T-helper 9 cell (primary cell): ENCODE measurements around the gene CCDC183.

Experiments
- DNase-seq: peaks from one replicate; pipeline ENCODE4 v3.0.0-alpha.2; 2020

Gene CCDC183

GRCh38 chr9:136850866-136851775, 55.0 kb downstream of the CCDC183 start:
- DNase-seq, result no peak

GRCh38 chr9:136851941-136852663, 56.0 kb downstream of the CCDC183 start, which contains the start of gene MAMDC4:
TSS of gene MAMDC4 (plus strand) at chr9:136852346. CDS start at chr9:136852417, 71 bp downstream.
- no peak for DNase-seq

GRCh38 chr9:136852664-136853595, 56.8 kb downstream of the CCDC183 start:
- no peak for DNase-seq

- DNase-seq, result no peak
These were observed 57.5 kb downstream of the CCDC183 start for GRCh38 chr9:136853596-136854112.

DNA sequence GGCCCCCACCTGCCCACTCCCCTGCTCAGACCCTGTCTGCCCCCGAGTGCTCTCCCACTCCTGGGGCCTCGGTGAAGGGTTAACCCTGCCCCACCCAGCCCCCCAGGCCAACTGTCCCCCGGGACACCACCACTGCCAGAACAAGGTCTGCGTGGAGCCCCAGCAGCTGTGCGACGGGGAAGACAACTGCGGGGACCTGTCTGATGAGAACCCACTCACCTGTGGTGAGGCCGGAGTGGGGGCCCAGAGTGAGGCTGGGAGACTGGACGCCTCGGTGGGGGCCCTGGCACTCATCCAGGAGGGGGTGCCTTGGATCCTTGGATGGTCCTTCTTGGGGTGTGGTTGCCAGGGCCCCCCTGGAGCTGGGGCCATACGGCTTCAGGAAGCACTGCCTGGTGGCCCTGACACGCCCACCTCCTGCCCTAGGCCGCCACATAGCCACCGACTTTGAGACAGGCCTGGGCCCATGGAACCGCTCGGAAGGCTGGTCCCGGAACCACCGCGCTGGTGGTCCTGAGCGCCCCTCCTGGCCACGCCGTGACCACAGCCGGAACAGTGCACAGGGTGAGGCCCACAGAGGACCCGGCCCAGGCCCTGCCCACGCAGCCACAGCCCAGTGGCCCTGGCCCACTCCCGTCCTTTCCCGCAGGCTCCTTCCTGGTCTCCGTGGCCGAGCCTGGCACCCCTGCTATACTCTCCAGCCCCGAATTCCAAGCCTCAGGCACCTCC, 58.1 kb downstream of the CCDC183 start:
- DNase-seq, result no peak

- no peak for DNase-seq
These were observed 58.8 kb downstream of the CCDC183 start for GRCh38 chr9:136854842-136855460.

DNA sequence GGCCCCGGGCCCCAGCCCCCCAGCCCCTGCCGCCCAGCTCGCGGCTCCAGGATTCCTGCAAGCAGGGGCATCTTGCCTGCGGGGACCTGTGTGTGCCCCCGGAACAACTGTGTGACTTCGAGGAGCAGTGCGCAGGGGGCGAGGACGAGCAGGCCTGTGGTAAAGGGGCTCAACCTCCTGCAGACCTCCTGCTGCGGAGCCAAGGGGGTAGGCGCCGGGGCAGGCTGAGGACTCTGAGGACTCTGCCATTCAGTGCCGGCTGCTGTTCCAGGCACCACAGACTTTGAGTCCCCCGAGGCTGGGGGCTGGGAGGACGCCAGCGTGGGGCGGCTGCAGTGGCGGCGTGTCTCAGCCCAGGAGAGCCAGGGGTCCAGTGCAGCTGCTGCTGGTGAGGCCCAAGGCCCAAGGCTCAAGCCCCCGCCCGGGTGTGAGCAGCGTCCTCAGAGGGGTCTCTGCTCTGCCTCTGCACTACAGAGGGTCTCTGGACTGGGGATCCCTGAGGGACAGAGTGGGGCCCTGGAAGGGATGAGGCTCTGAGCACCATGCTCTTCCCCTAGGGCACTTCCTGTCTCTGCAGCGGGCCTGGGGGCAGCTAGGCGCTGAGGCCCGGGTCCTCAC, 59.4 kb downstream of the CCDC183 start:
- DNase-seq, result no peak

DNA sequence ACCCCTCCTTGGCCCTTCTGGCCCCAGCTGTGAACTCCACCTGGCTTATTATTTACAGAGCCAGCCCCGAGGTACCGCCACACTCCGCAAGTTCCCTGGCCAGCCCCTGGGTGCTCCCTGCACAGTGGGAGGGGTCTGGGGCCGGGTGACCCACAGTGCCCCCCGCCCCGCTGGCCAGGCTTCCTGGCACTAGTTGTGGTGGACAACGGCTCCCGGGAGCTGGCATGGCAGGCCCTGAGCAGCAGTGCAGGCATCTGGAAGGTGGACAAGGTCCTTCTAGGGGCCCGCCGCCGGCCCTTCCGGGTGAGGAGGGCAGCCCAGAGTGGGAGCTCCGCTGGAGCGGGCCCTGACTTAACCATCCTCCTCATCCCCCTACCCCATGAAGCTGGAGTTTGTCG, 59.9 kb downstream of the CCDC183 start:
- DNase-seq, result no peak

- no peak for DNase-seq
These were observed 60.5 kb downstream of the CCDC183 start for GRCh38 chr9:136856541-136857141.

DNA sequence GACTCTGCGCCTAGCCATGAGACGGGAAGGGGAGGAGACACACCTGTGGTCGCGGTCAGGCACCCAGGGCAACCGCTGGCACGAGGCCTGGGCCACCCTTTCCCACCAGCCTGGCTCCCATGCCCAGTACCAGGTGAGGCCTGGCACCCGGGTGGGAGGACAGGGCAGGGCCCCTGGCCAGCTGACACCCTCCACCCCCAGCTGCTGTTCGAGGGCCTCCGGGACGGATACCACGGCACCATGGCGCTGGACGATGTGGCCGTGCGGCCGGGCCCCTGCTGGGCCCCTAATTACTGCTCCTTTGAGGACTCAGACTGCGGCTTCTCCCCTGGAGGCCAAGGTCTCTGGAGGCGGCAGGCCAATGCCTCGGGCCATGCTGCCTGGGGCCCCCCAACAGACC, 61.0 kb downstream of the CCDC183 start:
- no peak for DNase-seq
